GM19351 (cell line): Measurements from ENCODE around the gene TUBGCP2.
"Not testable (repeated sequence)": the region's sequence is repeated elsewhere in the genome, so short reads cannot be mapped to it uniquely, and the experiment has no call there.

Source experiments
- ATAC-seq: cut with Tn5 transposase; IDR thresholded peaks from one replicate; pipeline ENCODE4 v1.9.1; 2021; ENCODE audit warnings: mild to moderate bottlenecking, moderate library complexity; ENCODE audit not compliant: unreplicated experiment

Gene TUBGCP2

DNA sequence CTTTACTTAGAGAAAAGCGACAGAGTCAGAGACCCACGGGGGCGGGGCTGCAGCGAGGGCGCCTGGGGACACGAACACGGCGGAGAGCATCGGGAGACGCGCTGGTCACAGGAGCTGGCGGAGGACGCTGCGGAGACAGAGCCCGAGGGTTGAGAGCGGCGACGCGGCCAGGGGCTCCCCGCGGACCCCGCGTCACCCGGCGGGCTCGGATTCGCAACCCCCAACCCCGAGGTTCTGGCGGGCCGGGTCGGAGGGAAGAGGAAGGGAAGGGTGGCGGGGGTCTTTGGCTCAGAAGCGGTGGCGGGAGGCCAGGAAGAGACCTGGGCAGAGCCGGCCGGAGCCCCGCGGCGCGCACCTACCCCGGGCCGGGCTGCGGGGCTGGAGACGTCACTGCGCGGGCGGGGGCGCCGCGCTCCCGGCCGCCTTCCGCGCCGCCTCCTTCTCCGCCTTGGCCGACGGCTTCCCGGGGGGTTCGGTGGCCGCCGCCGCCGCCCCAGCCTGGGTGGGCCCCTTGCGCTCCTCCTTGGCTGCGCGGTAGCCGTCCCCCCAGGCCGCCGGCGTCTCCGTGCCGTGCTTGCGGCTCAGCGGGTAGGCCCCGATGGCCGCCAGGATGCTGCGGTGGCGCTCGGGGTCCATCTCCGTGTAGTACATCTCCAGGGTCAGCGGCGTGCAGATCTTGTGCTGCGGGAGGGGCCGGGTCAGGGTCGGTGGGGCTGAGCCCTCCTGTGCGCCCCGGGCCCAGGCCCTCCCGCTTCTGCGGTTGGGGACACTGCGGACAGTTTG lies 17.0 kb upstream of the TUBGCP2 start:
- no peak for ATAC-seq

DNA sequence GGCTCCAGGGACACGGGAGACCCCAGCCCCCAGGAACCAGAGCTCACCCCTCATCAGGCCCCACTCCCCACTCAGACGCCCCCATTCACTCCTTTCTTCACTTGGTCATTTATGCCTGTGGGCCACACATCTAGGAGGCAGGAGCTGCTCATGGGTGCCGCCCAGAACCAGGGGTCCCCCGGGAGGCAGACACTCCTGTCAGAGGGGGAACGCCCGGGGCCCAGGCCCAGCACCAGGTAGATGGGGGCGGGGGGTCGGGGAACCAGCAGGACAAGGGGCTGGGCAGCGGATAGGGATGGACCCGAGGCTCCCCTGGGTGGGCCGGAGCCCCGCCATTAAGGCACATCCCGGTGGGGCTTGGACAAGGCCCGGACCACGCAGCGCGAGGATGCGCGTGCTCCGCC lies 16.2 kb upstream of the TUBGCP2 start:
- ATAC-seq, result no peak

DNA sequence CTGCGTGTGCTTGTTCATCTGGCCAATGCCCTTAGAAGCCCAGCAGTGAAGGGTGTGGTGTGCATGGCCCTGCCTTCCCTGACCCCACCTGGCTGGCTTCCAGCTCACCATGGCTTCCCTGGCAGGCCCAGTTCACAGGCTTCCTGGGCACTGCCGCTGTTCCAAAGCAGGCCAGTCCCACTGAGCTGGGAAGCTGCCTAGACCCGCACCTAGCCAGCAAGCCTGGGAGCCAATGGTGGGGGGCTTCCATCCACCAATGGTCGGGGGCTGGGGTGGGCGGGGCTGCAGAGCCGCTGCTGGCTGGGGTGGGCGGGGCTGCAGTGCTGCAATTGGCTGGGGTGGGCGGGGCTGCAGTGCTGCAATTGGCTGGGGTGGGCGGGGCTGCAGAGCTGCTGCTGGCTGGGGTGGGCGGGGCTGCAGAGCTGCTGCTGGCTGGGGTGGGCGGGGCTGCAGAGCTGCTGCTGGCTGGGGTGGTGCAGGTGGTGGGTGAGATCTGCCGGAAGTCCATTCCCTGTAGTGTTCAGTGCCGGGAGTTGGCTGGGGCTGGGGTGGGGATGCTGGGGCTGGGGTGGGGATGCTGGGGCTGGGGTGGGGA lies 15.6 kb upstream of the TUBGCP2 start:
- ATAC-seq, result peak; percentile 68

DNA sequence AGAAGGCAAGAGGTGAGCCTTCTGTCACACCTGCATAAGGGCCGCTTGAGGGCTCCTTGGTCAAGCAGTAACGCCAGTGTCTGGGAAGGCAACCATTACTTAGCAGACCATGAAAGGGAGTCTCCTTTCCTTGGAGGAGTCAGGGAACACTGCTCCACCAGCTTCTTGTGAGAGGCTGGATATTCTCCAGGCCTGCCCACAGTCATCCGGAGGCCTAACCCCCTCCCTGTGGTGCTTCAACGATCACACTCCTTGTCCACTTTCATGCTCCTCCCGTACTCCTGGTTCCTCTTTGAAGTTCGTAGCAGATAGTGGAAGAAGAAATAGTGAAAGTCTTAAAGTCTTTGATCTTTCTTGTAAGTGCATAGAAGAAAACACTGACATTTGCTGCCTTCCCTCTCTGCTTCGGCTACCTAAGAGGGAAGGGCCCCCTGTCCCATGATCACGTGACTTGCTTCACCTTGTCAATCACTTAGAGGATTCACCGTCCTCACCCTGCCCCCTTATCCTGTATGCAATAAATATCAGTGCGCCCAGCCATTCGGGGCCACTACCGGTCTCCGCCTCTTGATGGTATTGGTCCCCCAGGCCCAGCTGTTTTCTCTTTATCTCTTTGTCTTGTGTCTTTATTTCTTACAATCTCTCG lies 13.5 kb upstream of the TUBGCP2 start:
- ATAC-seq, result not testable (repeated sequence)

- not testable (repeated sequence) for ATAC-seq
These were observed 12.3 kb upstream of the TUBGCP2 start for GRCh38 chr10:133320852-133321422.

- peak; percentile 86 for ATAC-seq
These were observed 9.9 kb upstream of the TUBGCP2 start for GRCh38 chr10:133318494-133319127.

DNA sequence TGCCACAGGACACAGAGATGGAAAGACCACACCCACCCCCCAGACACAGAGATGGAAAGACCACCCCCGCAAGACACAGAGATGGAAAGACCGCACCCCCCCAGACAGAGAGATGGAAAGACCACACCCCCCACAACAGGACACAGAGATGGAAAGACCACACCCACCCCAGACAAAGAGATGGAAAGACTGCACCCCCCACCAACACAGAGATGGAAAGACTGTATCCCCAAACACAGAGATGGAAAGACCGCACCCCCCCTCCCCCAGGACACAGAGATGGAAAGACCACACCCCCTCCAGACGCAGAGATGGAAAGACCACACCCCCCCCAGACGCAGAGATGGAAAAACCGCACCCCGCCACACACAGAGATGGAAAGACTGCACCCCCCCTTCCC lies 8.1 kb upstream of the TUBGCP2 start:
- no peak for ATAC-seq

DNA sequence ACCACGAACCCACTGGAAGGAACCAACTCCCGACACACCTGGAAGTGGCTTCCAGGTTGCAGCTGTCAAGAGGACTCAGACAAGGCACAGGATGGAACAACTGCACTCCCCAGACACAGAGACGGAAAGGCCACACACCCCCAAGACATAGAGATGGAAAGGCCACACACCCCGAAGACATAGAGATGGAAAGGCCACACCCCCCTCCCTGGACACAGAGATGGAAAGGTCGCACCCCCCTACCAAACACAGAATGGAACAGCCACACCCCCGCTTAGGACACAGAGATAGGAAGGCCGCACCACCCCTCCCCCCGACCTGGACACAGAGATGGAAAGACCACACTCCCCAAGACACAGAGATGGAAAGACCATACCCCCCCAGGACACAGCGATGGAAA lies 7.6 kb upstream of the TUBGCP2 start:
- no peak for ATAC-seq

DNA sequence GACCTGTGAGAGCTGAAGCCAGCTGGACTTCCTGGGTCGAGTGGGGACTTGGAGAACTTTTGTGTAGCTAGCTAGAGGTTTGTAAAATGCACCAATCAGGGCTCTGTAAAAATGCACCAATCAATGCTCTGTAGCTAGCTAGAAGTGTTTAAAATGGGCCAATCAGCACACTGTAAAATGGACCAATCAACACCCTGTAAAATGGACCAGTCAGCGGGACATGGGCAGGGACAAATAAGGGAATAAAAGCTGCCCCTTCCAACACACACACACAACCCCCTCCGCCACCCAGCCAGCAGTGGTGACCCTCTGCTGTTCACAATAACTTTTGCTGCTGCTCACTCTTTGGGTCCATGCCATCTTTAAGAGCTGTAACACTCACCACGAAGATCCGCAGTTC lies 7.2 kb upstream of the TUBGCP2 start:
- ATAC-seq, result no peak

GRCh38 chr10:133314911-133315310 lies 6.2 kb upstream of the TUBGCP2 start:
- no peak for ATAC-seq

DNA sequence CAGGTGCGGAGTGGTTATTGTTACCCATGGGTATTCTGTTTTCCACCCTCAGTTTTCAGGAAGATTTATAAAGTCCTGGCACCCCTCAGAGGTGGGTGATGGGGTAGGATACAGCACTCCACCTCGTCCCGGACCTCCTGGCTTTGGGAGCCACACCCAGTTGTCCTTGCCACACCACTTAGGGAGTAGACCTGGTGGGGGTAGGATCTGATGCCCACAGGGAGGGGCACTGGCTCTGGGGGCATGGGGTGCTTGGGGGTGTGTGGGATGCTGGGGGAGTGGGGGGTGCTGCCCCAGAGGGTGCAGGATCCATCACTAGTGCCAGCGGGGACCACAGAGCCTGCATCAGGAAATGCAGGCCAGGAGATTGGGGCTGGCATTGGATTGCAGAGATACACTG lies 4.5 kb upstream of the TUBGCP2 start:
- no peak for ATAC-seq

DNA sequence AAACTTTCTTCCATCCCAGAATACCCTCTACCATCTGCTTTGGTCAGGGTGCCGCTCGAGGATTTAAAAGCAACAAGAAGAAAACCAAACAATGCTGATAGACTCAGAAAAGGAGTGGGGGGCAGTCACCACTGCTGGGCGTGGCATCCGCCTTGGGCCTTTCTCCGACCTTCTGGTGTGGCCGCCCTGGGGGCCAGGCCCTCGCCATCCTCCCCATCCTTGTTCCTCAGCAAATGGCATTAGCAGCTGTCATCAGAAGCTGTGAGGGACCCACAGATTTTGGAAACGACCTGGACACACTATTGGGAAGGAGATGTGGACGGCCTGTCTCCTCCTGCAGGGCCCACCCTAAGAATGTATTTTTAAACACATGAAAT lies 4.1 kb upstream of the TUBGCP2 start:
- no peak for ATAC-seq

GRCh38 chr10:133312016-133312768 lies 3.5 kb upstream of the TUBGCP2 start:
- ATAC-seq, result no peak

GRCh38 chr10:133311570-133311969 lies 2.9 kb upstream of the TUBGCP2 start:
- no peak for ATAC-seq

DNA sequence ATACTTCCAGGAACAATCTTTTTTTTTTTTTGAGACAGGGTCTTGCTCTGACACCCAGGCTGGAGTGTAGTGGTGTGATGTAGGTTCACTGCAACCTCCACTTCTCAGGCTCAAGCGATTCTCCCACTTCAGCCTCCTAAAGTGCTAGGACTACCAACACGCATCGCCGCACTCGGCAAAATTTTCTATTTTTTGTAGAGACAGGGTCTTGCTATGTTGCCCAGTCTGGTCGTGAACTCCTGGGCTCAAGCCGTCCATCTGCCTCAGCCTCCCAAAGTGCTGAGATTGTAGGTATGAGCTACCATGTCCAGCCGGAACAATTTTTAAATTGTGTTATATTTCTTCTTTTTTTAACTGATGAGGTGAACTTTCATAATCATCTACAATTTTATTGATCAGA lies 2.1 kb upstream of the TUBGCP2 start:
- ATAC-seq, result no peak

DNA sequence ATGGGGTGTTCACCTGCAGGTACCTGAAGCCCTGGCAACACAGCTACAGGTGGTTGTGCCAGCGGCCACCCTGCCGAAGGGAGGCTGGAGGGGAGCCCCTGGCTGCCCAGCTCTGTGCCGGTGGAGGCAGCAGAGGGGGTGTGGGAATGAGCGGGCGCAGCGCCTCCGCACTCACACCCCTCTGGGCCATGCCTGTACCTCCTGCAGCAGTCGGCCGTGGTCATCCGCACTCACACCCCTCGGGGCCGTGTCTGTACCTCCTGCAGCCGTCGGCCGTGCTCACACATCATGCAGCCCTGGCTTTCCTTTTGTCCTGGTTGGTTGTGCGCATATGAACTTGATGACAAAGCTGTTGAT lies 1.7 kb upstream of the TUBGCP2 start:
- no peak for ATAC-seq

DNA sequence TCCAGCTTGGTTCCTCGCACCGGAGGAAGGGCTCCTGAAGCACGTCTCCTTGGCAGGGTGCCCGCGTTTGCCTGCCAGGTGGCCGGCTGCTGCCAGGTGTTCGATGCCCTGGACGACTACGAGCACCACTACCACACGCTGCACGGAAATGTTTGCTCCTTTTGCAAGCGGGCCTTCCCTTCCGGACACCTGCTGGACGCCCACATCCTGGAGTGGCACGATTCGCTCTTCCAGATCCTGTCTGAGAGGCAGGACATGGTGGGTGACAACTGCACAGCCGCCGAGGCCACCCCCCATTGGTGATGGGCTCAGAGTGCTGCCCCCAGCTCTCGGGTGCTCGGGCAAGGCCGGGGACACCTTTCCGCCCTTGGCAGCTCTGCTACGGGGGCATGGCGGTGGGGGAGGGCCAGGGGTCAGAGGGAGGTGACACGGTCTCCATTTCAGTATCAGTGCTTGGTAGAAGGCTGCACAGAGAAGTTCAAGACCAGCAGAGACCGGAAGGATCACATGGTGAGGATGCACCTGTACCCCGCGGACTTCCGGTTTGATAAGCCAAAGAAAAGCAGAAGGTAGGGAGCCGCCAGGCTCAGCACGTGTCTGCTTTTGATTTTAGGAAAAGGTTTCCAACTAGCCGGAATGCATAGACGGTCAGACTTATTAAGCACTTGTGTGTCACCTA lies 1.2 kb upstream of the TUBGCP2 start:
- no peak for ATAC-seq

DNA sequence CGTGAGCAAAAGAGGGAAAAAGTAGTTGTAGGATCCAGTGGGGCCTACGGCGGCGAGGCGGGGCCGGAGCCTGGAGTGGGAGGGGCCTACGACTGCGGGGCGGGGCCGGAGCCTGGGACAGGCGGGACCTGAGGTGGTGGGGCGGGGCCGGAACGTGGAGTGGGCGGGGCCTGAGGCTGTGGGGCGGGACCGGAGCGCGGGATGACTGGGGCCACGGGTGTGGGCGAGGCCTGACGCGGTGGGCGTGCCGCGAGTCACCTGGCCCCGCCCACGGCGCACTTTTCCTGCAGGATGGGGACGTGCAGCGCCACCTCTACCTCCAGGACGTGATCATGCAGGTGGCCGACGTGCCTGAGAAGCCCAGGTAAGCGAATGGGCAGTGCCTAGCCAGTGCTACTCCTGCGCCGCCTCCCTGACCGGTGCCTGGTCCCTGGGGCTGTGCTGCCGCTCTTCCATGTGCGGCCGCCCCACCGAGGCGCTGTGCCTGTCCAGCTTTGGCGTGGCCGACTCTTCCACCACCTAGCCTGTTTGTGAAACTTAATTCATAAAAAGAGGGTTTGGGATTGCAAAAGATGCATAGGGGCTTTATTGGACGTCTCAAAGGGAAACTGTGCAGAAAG lies 538 bp upstream of the TUBGCP2 start:
- peak; percentile 65 for ATAC-seq

GRCh38 chr10:133307776-133308420 lies 774 bp downstream of the TUBGCP2 start:
- ATAC-seq, result peak; percentile 54
